H1 (cell line): Measurements from ENCODE around the gene STXBP4. TPM values are rescaled to one million over a fixed set of nuclear protein-coding genes. Genes with fewer than 3 reads are reported as not detected.

ENCODE experiments used
- RAD21 ChIP-seq, 2 experiments: IDR thresholded peaks in 1 of 2; conservative IDR thresholded peaks in 1 of 2; 2 replicates each; pipeline ENCODE4 v1.6.1; 2011; ENCODE audit warnings: low read depth in 2 of 2, low read length in 2 of 2, improper control_type of control experiment in 1 of 2, inconsistent platforms in 1 of 2, mild to moderate bottlenecking in 1 of 2, moderate library complexity in 1 of 2
- polyA plus RNA-seq, 7 experiments: library from polyadenylated mRNA; depleted of rRNA in 3 of 7; stranded (reverse) in 5 of 7; unstranded in 2 of 7; fragments of >200 nt in 5 of 7; fragments of 200-250 nt in 2 of 7; gene quantifications; 1 replicate in 5 of 7; 2 replicates in 1 of 7; 4 replicates in 1 of 7; pipeline versions ENCODE4 v1.2.1 to v1.2.3, GENCODE V29; 2011 to 2013; ENCODE audit warnings: missing spikeins in 2 of 7, mixed read lengths in 2 of 7
- total RNA-seq: library from RNA; stranded (reverse); fragmentation: NEBNext Ultra II Directional; extraction: Animal tissue kit (Norgen Biotek cat#: 25700); gene quantifications from 2 replicates; pipeline ENCODE4 v1.2.1, GENCODE V29; 2021

The STXBP4 gene
- total and polyA plus RNA-seq, 2 of the 8 experiments (the other 6 are each of a cell fraction or from before 2014, with no cell fraction given), result 3.2 to 18.5 TPM

DNA sequence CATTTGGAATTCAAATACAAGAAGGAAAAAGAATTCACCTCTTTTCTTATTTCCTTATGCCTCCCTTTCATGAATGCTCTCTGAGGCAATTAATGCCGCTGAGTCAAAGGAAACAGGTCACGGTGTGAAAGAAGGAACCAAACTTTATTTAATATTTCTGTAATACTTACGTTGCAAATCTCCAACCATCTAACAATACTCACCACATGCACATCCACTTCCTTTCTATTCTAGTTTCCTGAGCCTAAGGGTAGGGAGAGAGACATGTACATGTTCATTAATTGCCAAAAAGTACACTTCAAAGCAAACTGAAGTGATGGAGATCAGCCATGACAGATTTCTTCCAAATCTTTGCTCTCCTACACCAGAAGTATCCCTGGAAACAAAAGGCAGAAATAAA is 248.3 kb downstream of the STXBP4 start (continued):
- TF ChIP-seq RAD21 (IDR thresholded peaks at IDR 0.05 in 1 of 2, conservative IDR thresholded peaks at IDR 0.05 in 1 of 2; ENCODE audit: low read depth in 2 of 2, low read length in 2 of 2), result no peak
